ENCODE results near the gene PNMA6F.
"Not testable (repeated sequence)": the region's sequence is repeated elsewhere in the genome, so short reads cannot be mapped to it uniquely, and the experiment has no call there.

DNA sequence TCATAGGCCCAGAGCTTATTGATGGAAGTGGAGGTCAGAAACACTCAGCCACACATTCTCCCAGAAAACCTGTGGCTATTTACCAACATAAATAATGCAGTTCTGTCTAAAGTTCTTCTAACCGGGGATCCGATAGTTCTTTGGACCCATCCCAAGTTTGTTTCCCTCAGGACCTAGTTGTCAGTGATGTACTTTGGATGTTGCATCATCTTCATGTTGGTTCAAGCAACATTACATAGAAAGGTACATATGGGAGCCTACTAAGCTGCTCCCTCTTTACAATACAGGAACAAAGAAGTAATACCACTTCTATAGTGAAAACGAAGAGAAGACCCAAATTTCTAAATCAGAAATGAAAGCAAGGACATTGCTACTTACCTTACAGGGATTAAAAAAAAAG is 39.8 kb downstream of the PNMA6F start:
- TF ChIP-seq, protein P1, sequence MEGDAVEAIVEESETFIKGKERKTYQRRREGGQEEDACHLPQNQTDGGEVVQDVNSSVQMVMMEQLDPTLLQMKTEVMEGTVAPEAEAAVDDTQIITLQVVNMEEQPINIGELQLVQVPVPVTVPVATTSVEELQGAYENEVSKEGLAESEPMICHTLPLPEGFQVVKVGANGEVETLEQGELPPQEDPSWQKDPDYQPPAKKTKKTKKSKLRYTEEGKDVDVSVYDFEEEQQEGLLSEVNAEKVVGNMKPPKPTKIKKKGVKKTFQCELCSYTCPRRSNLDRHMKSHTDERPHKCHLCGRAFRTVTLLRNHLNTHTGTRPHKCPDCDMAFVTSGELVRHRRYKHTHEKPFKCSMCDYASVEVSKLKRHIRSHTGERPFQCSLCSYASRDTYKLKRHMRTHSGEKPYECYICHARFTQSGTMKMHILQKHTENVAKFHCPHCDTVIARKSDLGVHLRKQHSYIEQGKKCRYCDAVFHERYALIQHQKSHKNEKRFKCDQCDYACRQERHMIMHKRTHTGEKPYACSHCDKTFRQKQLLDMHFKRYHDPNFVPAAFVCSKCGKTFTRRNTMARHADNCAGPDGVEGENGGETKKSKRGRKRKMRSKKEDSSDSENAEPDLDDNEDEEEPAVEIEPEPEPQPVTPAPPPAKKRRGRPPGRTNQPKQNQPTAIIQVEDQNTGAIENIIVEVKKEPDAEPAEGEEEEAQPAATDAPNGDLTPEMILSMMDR (conservative IDR thresholded peaks at IDR 0.05 in 1 of 2, IDR thresholded peaks at IDR 0.05 in 1 of 2; ENCODE audit: extremely low read depth in 1 of 2, insufficient read depth in 1 of 2, low read depth in 1 of 2, low read length in 2 of 2): not testable (repeated sequence)
- TF ChIP-seq EZH2 (IDR thresholded peaks at IDR 0.05; ENCODE audit: borderline replicate concordance, low read length): not testable (repeated sequence)

Measured in mammary epithelial cell (primary cell).